Uterus (tissue), 4 donors: Measurements from ENCODE around the gene PSTPIP1. TPM values are rescaled to one million over a fixed set of nuclear protein-coding genes. Genes with fewer than 3 reads are reported as not detected.
A peak's percentile ranks its signal among the peaks of the same experiment; 100 is the strongest.

Experiments used
- DNase-seq, 2 donors: peaks; one replicate each; pipeline ENCODE4 v3.0.0-alpha.2; 2019 to 2020
- H3K27ac ChIP-seq, 2 donors: fragments of 200-600 bp; sonication (generic); 1 replicate in 1 of 2; 2 replicates in 1 of 2; pipeline ENCODE4 v1.5.1; 2016 to 2018
- H3K27me3 ChIP-seq, 2 donors: fragments of 200-600 bp; sonication (generic); one replicate each; pipeline ENCODE4 v1.5.1; 2018 to 2019; ENCODE audit warnings: control low read depth in 1 of 2
- H3K36me3 ChIP-seq, 2 donors: fragments of 200-600 bp; sonication (generic); one replicate each; pipeline ENCODE4 v1.5.1; 2019; ENCODE audit warnings: control low read depth in 1 of 2
- H3K4me1 ChIP-seq, 2 donors: fragments of 200-600 bp; sonication (generic); one replicate each; pipeline ENCODE4 v1.5.1; 2018 to 2019; ENCODE audit warnings: control low read depth in 1 of 2
- H3K4me3 ChIP-seq, 2 donors: fragments of 200-600 bp; sonication (generic); 1 replicate in 1 of 2; 2 replicates in 1 of 2; pipeline ENCODE4 v1.5.1; 2018 to 2019; ENCODE audit warnings: mild to moderate bottlenecking in 1 of 2
- H3K9me3 ChIP-seq, 2 donors: fragments of 200-600 bp; sonication (generic); one replicate each; pipeline ENCODE4 v1.5.1; 2019; ENCODE audit warnings: control low read depth in 1 of 2
- CTCF ChIP-seq, 4 experiments: fragments of 200-600 bp in 2 of 4; fragments of 450-650 bp in 2 of 4; sonication (generic) in 2 of 4; IDR thresholded peaks; one replicate each; pipeline ENCODE4 v1.5.1; 2016 to 2019; ENCODE audit warnings: antibody characterized with exemption in 4 of 4, mild to moderate bottlenecking in 2 of 4, moderate library complexity in 1 of 4
- POLR2A ChIP-seq, 2 donors: fragments of 450-650 bp; IDR thresholded peaks; one replicate each; pipeline ENCODE4 v1.6.1; 2016; ENCODE audit warnings: antibody characterized with exemption in 2 of 2, mild to moderate bottlenecking in 1 of 2, moderate library complexity in 1 of 2
- intact Hi-C: fragments of 100-400 bp; cut with DNase I; formaldehyde crosslinking; loops from one replicate; pipeline ENCODE4 v1.15.1; 2023; ENCODE audit warnings: low total_unique reads
- total RNA-seq, 4 donors: library from RNA; depleted of rRNA in 3 of 4; stranded (reverse); fragments of >200 nt in 3 of 4; gene quantifications; one replicate each; pipeline versions ENCODE4 v1.1.0 to v1.2.4, GENCODE V29; 2014 to 2023
- donor health status: DM: yes; HTN: yes; CAD: no.

The PSTPIP1 gene
- total RNA-seq, 4 donors from 2014 or later, result 1.3 to 10.0 (median 4.7) TPM; not detected in 1

- Histone ChIP-seq H3K4me3 (peak overlapping the region; percentile 66 to 95), H3K4me1 (no peaks in the 10 kb centered on the region), H3K27ac (peak overlapping the region; percentile 94 to 96), H3K27me3 (no peaks in the 10 kb centered on the region), H3K9me3 (no peaks in the 10 kb centered on the region), H3K36me3 (no peaks in the 10 kb centered on the region)
- TF ChIP-seq CTCF (IDR thresholded peaks at IDR 0.05) (no peak), POLR2A (IDR thresholded peaks at IDR 0.05) (no peak)
- intact Hi-C loops, result no loop called here
- DNase-seq, result no peak
These were observed 74.7 kb downstream of the PSTPIP1 start for GRCh38 chr15:77069521-77070121.

DNA sequence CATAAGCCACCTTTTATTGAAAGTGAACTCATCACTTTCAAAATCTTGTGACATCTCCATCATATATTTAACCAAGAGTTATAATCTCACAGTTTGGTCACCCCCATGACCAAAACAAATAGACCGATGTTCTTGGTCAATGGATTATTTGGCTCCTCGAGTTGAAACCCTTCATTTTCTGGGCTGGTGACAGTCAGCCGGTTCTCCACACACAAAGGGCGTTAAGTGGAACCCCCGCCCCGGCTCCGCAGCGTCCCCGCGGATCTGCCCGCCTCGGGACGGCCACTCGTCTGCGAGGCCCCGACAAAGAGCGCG, 75.2 kb downstream of the PSTPIP1 start:
- DNase-seq, result no peak
- intact Hi-C loops, result no loop called here
- H3K4me3 ChIP-seq, result peak overlapping the region; percentile 66 to 95
- H3K4me1 ChIP-seq, result no peaks in the 10 kb centered on the region
- no peaks in the 10 kb centered on the region for H3K27me3 ChIP-seq
- H3K36me3 ChIP-seq, result no peaks in the 10 kb centered on the region
- TF ChIP-seq CTCF (IDR thresholded peaks at IDR 0.05) (no peak), POLR2A (IDR thresholded peaks at IDR 0.05) (no peak)
- H3K27ac ChIP-seq, result peak overlapping the region; percentile 94 to 96
- no peaks in the 10 kb centered on the region for H3K9me3 ChIP-seq

DNA sequence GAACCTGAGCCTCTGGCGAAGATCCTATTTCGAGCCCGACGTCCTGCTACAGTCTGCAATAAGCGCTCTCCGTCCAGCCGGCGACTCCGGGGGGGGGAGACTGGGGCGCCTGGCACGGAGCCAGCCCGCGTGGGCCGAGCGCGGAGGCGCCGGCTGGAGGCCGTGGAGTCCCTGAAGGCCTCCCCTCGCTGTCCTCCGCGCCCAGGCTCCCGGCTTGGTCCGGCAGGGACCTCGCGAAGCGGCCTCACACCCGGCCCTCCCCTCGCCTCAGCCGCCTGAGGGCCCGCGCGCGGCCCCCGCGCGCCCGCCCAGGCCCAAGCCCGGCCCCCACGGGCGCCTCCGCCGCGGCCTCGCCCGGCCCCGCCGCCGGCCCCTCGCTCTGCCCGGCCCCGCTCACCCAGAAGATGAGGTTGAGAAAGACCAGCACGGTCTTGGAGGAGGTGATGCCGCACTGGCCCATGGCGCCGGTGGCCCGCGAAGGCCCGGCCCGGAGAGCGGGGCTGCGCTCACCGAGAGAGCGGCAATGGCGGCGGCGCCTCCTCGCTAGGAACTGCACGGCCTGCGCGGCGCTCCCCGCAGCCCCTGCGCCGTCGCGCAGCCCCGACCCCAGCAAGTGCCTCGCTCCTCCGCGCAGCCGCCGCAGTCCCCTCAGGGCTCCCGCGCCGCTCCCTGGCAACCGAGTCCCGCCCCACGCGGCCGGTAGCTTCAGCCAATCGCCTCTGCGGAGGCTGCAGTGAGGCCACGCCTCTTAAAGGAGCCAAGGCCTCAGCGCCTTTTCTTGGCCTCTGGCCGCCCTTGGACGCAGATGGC, 75.8 kb downstream of the PSTPIP1 start, which contains the start of gene TSPAN3:
TSPAN3 (minus strand) TSS at position 615 of the 810 bp plus-strand sequence; CDS start at position 460, 155 bp downstream.
- Histone ChIP-seq H3K27ac (peak within 1 kb of the TSS; percentile 94 to 96), H3K4me1 (no peaks in the 10 kb centered on the region), H3K27me3 (no peaks in the 10 kb centered on the region), H3K9me3 (no peaks in the 10 kb centered on the region), H3K4me3 (peak within 1 kb of the TSS; percentile 66 to 95), H3K36me3 (no peaks in the 10 kb centered on the region)
- intact Hi-C loops, result no loop called here
- TF ChIP-seq POLR2A (IDR thresholded peaks at IDR 0.05) (peak; percentile 89 to 91), CTCF (IDR thresholded peaks at IDR 0.05) (no peak)
- peak; percentile 89 to 94 for DNase-seq

GRCh38 chr15:77071305-77072223, 76.6 kb downstream of the PSTPIP1 start:
- no peak for TF ChIP-seq POLR2A (IDR thresholded peaks at IDR 0.05)
- H3K9me3 ChIP-seq, result no peaks in the 10 kb centered on the region
- no peaks in the 10 kb centered on the region for H3K4me1 ChIP-seq
- H3K4me3 ChIP-seq, result peak overlapping the region in 1 of 2 donors; percentile 95
- intact Hi-C loops, result no loop called here
- H3K27me3 ChIP-seq, result no peaks in the 10 kb centered on the region
- no peak for DNase-seq
- H3K27ac ChIP-seq, result peak overlapping the region; percentile 94 to 96
- no peaks in the 10 kb centered on the region for H3K36me3 ChIP-seq

DNA sequence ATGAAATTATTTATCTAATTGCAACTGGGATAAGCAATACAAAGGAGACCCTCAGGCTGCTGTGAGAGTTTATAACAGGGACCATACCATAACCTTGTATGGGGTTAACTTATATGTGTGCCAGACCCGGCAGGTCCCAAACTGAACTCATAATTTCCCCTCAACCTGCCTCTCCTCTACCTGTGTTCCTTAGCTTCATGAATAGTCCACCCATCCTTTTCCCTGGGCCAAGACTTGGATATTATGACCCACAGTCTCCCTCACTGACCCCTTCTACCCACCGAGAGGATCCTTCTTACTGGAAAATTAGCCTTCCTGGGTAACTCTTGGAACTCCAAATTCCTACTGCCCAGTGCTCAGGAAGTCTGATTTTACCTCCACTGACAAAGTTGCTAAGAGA, 79.4 kb downstream of the PSTPIP1 start:
- TF ChIP-seq CTCF (IDR thresholded peaks at IDR 0.05) (no peak), POLR2A (IDR thresholded peaks at IDR 0.05) (no peak)
- no peak for DNase-seq
- Histone ChIP-seq H3K4me1 (no peaks in the 10 kb centered on the region), H3K36me3 (no peaks in the 10 kb centered on the region), H3K4me3 (no peak overlapping the region), H3K9me3 (no peaks in the 10 kb centered on the region), H3K27ac (no peak overlapping the region), H3K27me3 (no peaks in the 10 kb centered on the region)
- intact Hi-C loops, result no loop called here
